ENCODE data around the gene LIN7B.
A peak's percentile ranks its signal among the peaks of the same experiment; 100 is the strongest.

LIN7B gene, protein sequence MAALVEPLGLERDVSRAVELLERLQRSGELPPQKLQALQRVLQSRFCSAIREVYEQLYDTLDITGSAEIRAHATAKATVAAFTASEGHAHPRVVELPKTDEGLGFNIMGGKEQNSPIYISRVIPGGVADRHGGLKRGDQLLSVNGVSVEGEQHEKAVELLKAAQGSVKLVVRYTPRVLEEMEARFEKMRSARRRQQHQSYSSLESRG

GRCh38 chr19:49113762-49114629 lies at the start of gene LIN7B:
TSS of gene LIN7B (plus strand) at chr19:49114370. CDS start at chr19:49114405, 35 bp downstream.
- Histone ChIP-seq H3K9ac (peak within 1 kb of the TSS; percentile 71 to 88 (median 80)), H3K9me3 (replicated peaks in 1 of 11) (no peaks in the 10 kb centered on the region), H3K27me3 (no peaks in the 10 kb centered on the region), H3K4me2 (peak within 1 kb of the TSS; percentile 84 to 100 (median 99)), H3K27ac (peak within 1 kb of the TSS in 10 of 11 experiments; percentile 45 to 77 (median 61); a peak in 20 of 22 replicates), H4K20me1 (peaks cover 3 to 28% (median 13%) of the 10 kb centered on the region in 11 experiments; a peak in 21 of 22 replicates), H3K36me3 (peaks cover 2 to 13% (median 12%) of the 10 kb centered on the region in 11 experiments; a peak in 21 of 22 replicates), H3K4me3 (peak within 1 kb of the TSS; percentile 72 to 83 (median 77)), H3K4me1 (peaks cover 47 to 81% (median 60%) of the 10 kb centered on the region in 10 experiments)
- TF ChIP-seq Cebpa-rat (IDR thresholded peaks at IDR 0.05) = no peak

DNA sequence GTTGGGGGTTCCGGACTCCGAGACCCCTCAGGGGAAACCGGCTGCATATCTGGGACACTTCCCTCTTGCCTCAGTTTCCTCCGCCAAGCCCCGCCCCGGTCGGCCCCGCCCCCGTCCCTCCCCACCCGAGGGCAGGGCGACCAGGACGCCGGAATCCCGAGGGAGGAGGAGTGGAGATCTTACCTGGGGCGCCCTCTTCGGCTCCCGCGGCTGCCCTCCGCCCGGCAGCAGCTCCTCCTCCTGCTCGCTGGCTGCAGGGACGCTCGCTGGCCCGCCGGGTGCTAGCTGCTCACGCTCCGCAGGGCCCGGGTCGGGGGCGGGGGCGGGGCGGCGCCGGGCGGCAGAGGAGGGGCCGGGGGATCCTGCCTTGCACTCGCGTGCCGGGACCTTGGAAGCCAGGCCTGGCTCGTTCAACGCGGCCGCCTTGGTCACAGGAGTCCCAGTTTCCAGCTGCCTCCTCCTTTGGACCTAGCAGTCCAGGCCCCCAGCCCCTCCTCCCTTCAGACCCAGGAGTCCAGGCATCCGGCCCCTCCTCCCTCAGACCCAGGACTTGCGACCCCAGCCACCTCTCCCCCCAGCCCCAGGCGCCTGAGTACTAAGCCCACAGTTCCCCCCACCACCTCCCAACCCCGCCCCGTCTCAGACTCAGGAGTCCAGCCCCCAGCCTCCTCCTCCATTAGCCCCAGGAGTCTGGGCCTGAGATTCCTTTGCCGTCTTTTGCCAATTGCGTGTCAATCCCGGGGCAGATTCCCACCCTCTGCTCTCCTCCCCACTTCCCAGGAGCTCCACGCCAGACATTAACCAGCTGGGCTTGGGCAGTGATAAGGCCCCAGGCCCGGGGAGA lies 49.2 kb upstream of the LIN7B start, which contains the start of gene NTF4:
Gene NTF4, minus strand, starts transcription at position 51 of the 844 bp plus-strand sequence. CDS start 2,821 bp downstream, outside the sequence.
- no peak for TF ChIP-seq Cebpa-rat (IDR thresholded peaks at IDR 0.05)
- Histone ChIP-seq H4K20me1 (peaks cover 0 to 17% (median 0%) of the 10 kb centered on the region in 11 experiments; a peak in 6 of 22 replicates), H3K9ac (no peak within 1 kb of the TSS), H3K36me3 (no peaks in the 10 kb centered on the region), H3K4me1 (peaks cover 0 to 4% (median 0%) of the 10 kb centered on the region in 10 experiments; a peak in 2 of 20 replicates), H3K4me3 (peak within 1 kb of the TSS in 1 of 10 experiments; percentile 38; a peak in 1 of 20 replicates), H3K9me3 (replicated peaks in 1 of 11) (no peaks in the 10 kb centered on the region), H3K27me3 (peaks cover 81 to 94% (median 89%) of the 10 kb centered on the region in 11 experiments), H3K27ac (no peak within 1 kb of the TSS), H3K4me2 (peak within 1 kb of the TSS in 8 of 11 experiments; percentile 11 to 52 (median 32); a peak in 9 of 22 replicates)

GRCh38 chr19:49065905-49066512 lies 48.2 kb upstream of the LIN7B start:
- H3K36me3 ChIP-seq = no peaks in the 10 kb centered on the region
- H3K27ac ChIP-seq = no peak overlapping the region
- no peak overlapping the region for H3K4me2 ChIP-seq
- no peak overlapping the region for H3K9ac ChIP-seq
- H3K4me3 ChIP-seq = no peak overlapping the region
- peaks cover 0 to 10% (median 0%) of the 10 kb centered on the region in 11 experiments; a peak in 1 of 22 replicates for H3K9me3 ChIP-seq (replicated peaks in 1 of 11)
- no peak for TF ChIP-seq Cebpa-rat (IDR thresholded peaks at IDR 0.05)
- peaks cover 71 to 84% (median 79%) of the 10 kb centered on the region in 11 experiments for H3K27me3 ChIP-seq
- H4K20me1 ChIP-seq = peaks cover 0 to 8% (median 0%) of the 10 kb centered on the region in 11 experiments; a peak in 4 of 22 replicates
- peaks cover 0 to 4% (median 0%) of the 10 kb centered on the region in 10 experiments; a peak in 2 of 20 replicates for H3K4me1 ChIP-seq

GRCh38 chr19:49067554-49067953 lies 46.6 kb upstream of the LIN7B start:
- peaks cover 0 to 4% (median 0%) of the 10 kb centered on the region in 10 experiments; a peak in 1 of 20 replicates for H3K4me1 ChIP-seq
- no peak overlapping the region for H3K27ac ChIP-seq
- peaks cover 55 to 68% (median 64%) of the 10 kb centered on the region in 11 experiments for H3K27me3 ChIP-seq
- no peak overlapping the region for H3K9ac ChIP-seq
- H3K4me2 ChIP-seq = peak overlapping the region in 1 of 11 experiments; percentile 12; a peak in 1 of 22 replicates
- H3K4me3 ChIP-seq = no peak overlapping the region
- no peaks in the 10 kb centered on the region for H3K36me3 ChIP-seq
- H4K20me1 ChIP-seq = peaks cover 0 to 8% (median 0%) of the 10 kb centered on the region in 11 experiments; a peak in 4 of 22 replicates
- TF ChIP-seq Cebpa-rat (IDR thresholded peaks at IDR 0.05) = no peak
- peaks cover 0 to 10% (median 0%) of the 10 kb centered on the region in 11 experiments; a peak in 1 of 22 replicates for H3K9me3 ChIP-seq (replicated peaks in 1 of 11)

DNA sequence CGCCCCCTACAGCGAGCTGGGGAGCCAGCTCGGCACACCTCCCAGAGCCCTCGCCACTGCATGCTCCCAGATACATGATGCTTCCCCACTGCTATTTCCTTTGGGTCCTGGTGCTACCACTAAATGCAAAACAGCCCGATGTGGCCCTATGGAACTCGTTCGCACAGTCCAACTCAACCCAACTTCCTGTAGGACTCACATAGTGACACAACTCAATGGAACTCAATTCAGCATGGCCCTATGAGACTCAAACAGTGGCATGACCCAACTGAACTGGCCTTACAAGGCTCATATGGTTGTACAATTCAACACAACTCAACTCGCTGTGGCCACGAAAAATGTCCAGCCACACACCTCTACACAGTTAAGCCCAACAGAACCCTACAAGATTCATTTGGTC lies 45.1 kb upstream of the LIN7B start:
- peaks cover 41 to 54% (median 49%) of the 10 kb centered on the region in 11 experiments for H3K27me3 ChIP-seq

GRCh38 chr19:49070416-49070815 lies 43.8 kb upstream of the LIN7B start:
- TF ChIP-seq Cebpa-rat (IDR thresholded peaks at IDR 0.05) = no peak
- peaks cover 0 to 8% (median 0%) of the 10 kb centered on the region in 11 experiments; a peak in 1 of 22 replicates for H4K20me1 ChIP-seq

More for the DNA sequence above, 45.1 kb upstream of the LIN7B start:
- Histone ChIP-seq H3K36me3 (no peaks in the 10 kb centered on the region), H3K9ac (no peak overlapping the region), H4K20me1 (peaks cover 0 to 8% (median 0%) of the 10 kb centered on the region in 11 experiments; a peak in 4 of 22 replicates), H3K4me3 (no peak overlapping the region), H3K4me1 (peaks cover 0 to 9% (median 4%) of the 10 kb centered on the region in 10 experiments; a peak in 10 of 20 replicates), H3K27ac (no peak overlapping the region), H3K9me3 (replicated peaks in 1 of 11) (peaks cover 0 to 10% (median 0%) of the 10 kb centered on the region in 11 experiments; a peak in 1 of 22 replicates), H3K4me2 (no peak overlapping the region)
- TF ChIP-seq Cebpa-rat (IDR thresholded peaks at IDR 0.05) = no peak

GRCh38 chr19:49071860-49072547 lies 42.2 kb upstream of the LIN7B start:
- no peak overlapping the region for H3K27ac ChIP-seq
- H4K20me1 ChIP-seq = no peaks in the 10 kb centered on the region
- H3K9ac ChIP-seq = no peak overlapping the region
- TF ChIP-seq Cebpa-rat (IDR thresholded peaks at IDR 0.05) = no peak
- H3K4me3 ChIP-seq = no peak overlapping the region
- peaks cover 0 to 10% (median 0%) of the 10 kb centered on the region in 11 experiments; a peak in 1 of 22 replicates for H3K9me3 ChIP-seq (replicated peaks in 1 of 11)
- peaks cover 0 to 11% (median 7%) of the 10 kb centered on the region in 10 experiments; a peak in 10 of 20 replicates for H3K4me1 ChIP-seq
- H3K27me3 ChIP-seq = peaks cover 11 to 24% (median 19%) of the 10 kb centered on the region in 11 experiments
- H3K36me3 ChIP-seq = no peaks in the 10 kb centered on the region
- H3K4me2 ChIP-seq = no peak overlapping the region

More at GRCh38 chr19:49070416-49070815, 43.8 kb upstream of the LIN7B start:
- no peaks in the 10 kb centered on the region for H3K36me3 ChIP-seq
- peaks cover 27 to 40% (median 35%) of the 10 kb centered on the region in 11 experiments for H3K27me3 ChIP-seq
- no peak overlapping the region for H3K9ac ChIP-seq
- no peak overlapping the region for H3K4me2 ChIP-seq
- no peak overlapping the region for H3K4me3 ChIP-seq
- peaks cover 0 to 10% (median 0%) of the 10 kb centered on the region in 11 experiments; a peak in 1 of 22 replicates for H3K9me3 ChIP-seq (replicated peaks in 1 of 11)
- H3K27ac ChIP-seq = no peak overlapping the region
- peaks cover 0 to 11% (median 7%) of the 10 kb centered on the region in 10 experiments; a peak in 10 of 20 replicates for H3K4me1 ChIP-seq
